ENCODE data around the gene RFT1.

Gene RFT1

GRCh38 chr3:53120336-53120735 lies 9.9 kb downstream of the RFT1 start:
- DNase-seq: no peak

- DNase-seq: no peak
Observed at GRCh38 chr3:53116956-53117355, 13.3 kb downstream of the RFT1 start.

GRCh38 chr3:53114412-53115074 lies 15.7 kb downstream of the RFT1 start:
- no peak for DNase-seq

GRCh38 chr3:53114011-53114400 lies 16.2 kb downstream of the RFT1 start:
- peak; percentile 83 for DNase-seq

GRCh38 chr3:53113293-53114010 lies 16.8 kb downstream of the RFT1 start:
- DNase-seq: no peak

GRCh38 chr3:53111822-53112221 lies 18.4 kb downstream of the RFT1 start:
- DNase-seq: no peak

GRCh38 chr3:53109891-53110771 lies 20.1 kb downstream of the RFT1 start:
- DNase-seq: no peak

GRCh38 chr3:53109190-53109589 lies 21.0 kb downstream of the RFT1 start:
- DNase-seq: no peak

GRCh38 chr3:53104762-53105161 lies 25.5 kb downstream of the RFT1 start:
- no peak for DNase-seq

GRCh38 chr3:53103397-53104296 lies 26.6 kb downstream of the RFT1 start:
- DNase-seq: no peak

GRCh38 chr3:53102601-53103147 lies 27.6 kb downstream of the RFT1 start:
- DNase-seq: no peak

- no peak for DNase-seq
Observed at GRCh38 chr3:53101956-53102355, 28.3 kb downstream of the RFT1 start.

GRCh38 chr3:53100818-53101466 lies 29.3 kb downstream of the RFT1 start:
- no peak for DNase-seq

GRCh38 chr3:53097887-53098286 lies 32.3 kb downstream of the RFT1 start:
- no peak for DNase-seq

GRCh38 chr3:53092942-53093341 lies 37.3 kb downstream of the RFT1 start:
- no peak for DNase-seq

- DNase-seq: no peak
Observed at GRCh38 chr3:53092216-53092615, 38.0 kb downstream of the RFT1 start.

GRCh38 chr3:53091011-53091410 lies 39.2 kb downstream of the RFT1 start:
- DNase-seq: no peak

- no peak for DNase-seq
Observed at GRCh38 chr3:53089511-53089910, 40.7 kb downstream of the RFT1 start.

- no peak for DNase-seq
Observed at GRCh38 chr3:53085476-53085875, 44.8 kb downstream of the RFT1 start.

GRCh38 chr3:53084310-53085001 lies 45.8 kb downstream of the RFT1 start:
- no peak for DNase-seq

- no peak for DNase-seq
Observed at GRCh38 chr3:53083949-53084309, 46.3 kb downstream of the RFT1 start.
